NCI-H187 (cell line): ENCODE results near the gene SP140L.
"Not testable (repeated sequence)": the region's sequence is repeated elsewhere in the genome, so short reads cannot be mapped to it uniquely, and the experiment has no call there.

Source experiments
- DNase-seq, 2 experiments: peaks; one replicate each; lab custom pipeline; 2025; lab: John Stamatoyannopoulos, UW

Gene SP140L

GRCh38 chr2:230362030-230362691, 35.2 kb downstream of the SP140L start:
- no peak for DNase-seq

- DNase-seq, result no peak
These were observed 55.1 kb downstream of the SP140L start for GRCh38 chr2:230382108-230382507.

GRCh38 chr2:230383453-230383852, 56.5 kb downstream of the SP140L start:
- no peak for DNase-seq

GRCh38 chr2:230384986-230385385, 58.0 kb downstream of the SP140L start:
- DNase-seq, result no peak

GRCh38 chr2:230394301-230394700, 67.3 kb downstream of the SP140L start:
- DNase-seq, result no peak

GRCh38 chr2:230398698-230399097, 71.7 kb downstream of the SP140L start:
- DNase-seq, result not testable (repeated sequence)

GRCh38 chr2:230400041-230400440, 73.0 kb downstream of the SP140L start:
- no peak for DNase-seq

GRCh38 chr2:230400454-230400853, 73.5 kb downstream of the SP140L start:
- DNase-seq, result no peak

GRCh38 chr2:230401026-230401425, 74.0 kb downstream of the SP140L start:
- not testable (repeated sequence) for DNase-seq

- DNase-seq, result no peak
These were observed 76.8 kb downstream of the SP140L start for GRCh38 chr2:230403746-230404145.

GRCh38 chr2:230405824-230406223, 78.8 kb downstream of the SP140L start:
- DNase-seq, result no peak

GRCh38 chr2:230408244-230408842, 81.3 kb downstream of the SP140L start:
- no peak for DNase-seq

GRCh38 chr2:230409316-230409715, 82.3 kb downstream of the SP140L start:
- DNase-seq, result not testable (repeated sequence)

GRCh38 chr2:230410263-230410662, 83.3 kb downstream of the SP140L start:
- no peak for DNase-seq

- DNase-seq, result no peak
These were observed 84.0 kb downstream of the SP140L start for GRCh38 chr2:230410861-230411569.

- no peak for DNase-seq
These were observed 84.8 kb downstream of the SP140L start for GRCh38 chr2:230411570-230412370.

- DNase-seq, result no peak
These were observed 85.3 kb downstream of the SP140L start for GRCh38 chr2:230412371-230412711.

GRCh38 chr2:230412846-230413245, 85.9 kb downstream of the SP140L start:
- no peak for DNase-seq

- DNase-seq, result no peak
These were observed 86.5 kb downstream of the SP140L start for GRCh38 chr2:230413479-230413878.

GRCh38 chr2:230414302-230414701, 87.3 kb downstream of the SP140L start:
- DNase-seq, result no peak

- no peak for DNase-seq
These were observed 89.2 kb downstream of the SP140L start, which contains the start of gene SP100 for GRCh38 chr2:230416061-230416721. TSS of gene SP100 (plus strand) at chr2:230416201. CDS start at chr2:230416297, 96 bp downstream.

GRCh38 chr2:230417436-230417835, 90.4 kb downstream of the SP140L start:
- no peak for DNase-seq
